ENCODE results near the gene ASPG. TPM values are rescaled to one million over a fixed set of nuclear protein-coding genes. Genes with fewer than 3 reads are reported as not detected.

ASPG gene
- total RNA-seq, 1 experiment from 2014 or later = not detected

DNA sequence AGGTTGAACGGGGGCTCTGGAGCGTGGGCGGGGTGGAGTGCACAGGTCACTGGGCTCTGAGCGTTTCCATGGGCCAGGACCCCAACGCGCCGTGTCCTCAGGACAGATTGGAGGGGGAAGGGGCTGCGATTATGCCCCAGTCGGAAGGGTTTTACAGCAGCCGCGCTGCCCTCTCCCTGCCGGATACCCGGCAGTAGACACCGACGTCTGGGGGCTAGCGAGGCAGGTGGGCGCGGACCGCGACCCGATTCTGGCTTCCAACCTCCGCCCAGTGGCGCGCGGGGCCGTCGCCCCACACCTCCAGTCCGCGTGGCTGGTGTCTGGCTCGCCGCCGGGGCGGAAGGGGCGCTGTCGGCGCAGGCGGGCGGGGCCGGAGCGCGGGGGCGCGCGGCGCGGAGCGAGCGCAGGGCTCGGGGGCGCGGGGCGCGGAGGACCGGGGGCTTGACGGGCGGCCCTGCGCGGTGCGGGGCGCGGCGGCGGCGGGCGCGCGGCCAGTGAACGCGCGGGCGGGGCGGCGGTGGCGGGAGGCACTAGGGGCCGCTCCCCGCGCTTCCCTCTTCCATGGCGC, 50.5 kb downstream of the ASPG start:
- DNase-seq (ENCODE audit: low read depth) = no peak

DNA sequence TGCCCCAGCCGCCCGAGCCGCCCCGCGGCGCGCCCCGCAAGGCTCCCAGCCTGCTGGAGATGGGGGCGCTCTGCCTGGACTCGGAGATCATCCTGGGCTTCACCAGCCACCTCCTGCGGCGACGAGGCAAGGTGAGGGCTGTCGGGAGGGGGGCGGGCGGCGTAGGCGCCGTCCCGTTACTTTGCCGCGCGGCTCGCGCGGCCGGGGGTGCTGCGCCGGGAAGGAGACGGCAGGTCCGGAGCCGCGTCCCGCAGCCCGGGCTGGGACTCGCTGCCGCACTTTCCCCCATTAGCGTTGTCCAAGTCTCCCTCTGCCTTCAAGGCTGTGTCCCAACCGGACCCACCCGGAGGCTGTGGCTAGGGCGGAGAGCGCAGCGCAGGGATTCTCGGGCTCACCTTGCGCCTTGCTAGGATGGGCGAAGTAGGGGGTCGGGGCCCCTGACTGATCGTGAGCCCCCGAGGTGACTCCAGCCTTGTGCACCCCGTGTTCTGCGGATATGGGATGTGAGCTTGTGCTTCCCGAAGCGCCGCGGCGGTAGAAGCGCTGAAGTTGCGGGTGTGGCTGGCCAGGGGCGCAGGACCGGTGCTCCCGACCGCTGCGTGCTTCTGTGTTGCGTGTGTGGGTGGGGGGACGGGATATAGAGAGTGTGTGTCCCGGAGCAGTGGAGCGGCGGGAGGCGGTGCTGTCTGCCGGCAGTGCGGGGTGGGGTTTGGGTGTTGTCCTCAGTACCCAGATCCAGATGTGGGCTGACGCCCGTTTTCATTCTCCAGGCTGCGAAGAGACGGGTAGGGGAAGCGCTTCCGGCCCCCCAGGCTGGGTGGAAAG, 51.2 kb downstream of the ASPG start:
- no peak for DNase-seq (ENCODE audit: low read depth)

DNA sequence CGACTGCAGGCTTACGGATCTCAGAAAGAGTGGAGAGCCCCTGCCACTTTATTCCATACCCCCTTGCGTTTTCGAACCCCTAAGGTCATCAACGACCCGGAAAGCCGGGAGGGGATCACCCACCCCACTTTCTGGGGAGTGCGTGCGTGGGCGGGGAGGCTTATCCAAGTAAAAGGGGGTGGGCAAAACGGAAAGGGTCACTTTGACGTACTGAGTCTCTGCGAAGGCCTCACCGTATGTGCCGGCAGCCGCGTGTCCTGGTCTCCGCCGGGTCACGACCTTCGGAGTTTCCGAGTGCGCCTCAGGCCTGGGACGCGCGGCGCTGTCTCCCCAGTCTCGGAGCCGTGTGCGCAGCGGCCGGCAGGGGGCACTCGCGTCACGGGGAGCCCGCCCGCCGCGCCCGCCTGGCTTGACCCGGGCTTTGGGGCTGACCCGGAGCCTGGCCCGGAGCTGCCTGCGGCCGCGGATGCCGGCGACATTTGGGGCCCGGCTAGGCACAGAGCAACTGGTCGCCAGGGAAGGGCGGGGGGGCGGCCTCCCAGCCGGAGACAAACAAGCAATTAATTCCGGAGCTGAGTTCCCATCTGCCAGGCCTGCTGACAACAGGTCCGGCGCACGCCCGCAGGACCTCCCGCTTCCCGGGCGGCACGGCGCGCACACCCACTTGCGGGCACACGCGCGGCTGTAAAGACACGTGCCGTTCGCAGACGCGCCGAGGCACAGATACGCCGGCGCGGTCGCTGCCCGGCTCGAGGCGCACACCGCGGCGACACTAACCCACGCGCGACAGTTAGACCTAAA, 52.0 kb downstream of the ASPG start:
- no peak for DNase-seq (ENCODE audit: low read depth)

DNA sequence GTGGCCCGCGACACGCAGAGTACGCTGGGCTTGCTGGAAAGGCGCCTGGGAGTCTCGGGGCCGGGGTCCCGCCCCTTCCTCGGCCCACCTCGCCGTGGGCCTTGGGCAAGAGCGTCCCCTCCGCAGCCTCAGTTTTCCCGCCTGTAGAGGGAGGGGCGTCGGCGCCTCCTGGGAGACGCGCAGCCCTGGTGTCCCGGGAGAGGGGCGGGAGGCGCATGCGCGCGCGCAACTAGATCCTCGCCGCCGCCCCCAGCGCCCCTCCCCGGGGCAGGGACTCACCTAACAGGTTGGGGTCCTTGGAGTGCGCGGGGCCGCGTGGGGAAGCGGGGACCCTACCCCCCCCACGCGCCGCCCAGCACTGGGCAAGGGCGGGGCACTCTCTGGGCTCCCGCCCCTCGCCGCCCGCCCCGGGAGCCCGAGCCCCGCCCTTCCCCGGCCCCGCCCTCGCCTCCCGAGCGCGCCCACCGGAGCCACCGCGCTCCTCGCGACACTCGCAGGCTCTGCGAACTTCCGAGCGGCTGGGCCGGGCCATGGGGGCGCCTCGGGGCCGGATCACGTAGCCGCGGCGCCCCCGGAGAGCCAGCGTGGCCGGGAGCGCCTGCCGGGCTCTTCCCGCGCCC, 52.7 kb downstream of the ASPG start, which contains the start of gene KIF26A:
TSS of gene KIF26A (plus strand) at position 490 of the 620 bp plus-strand sequence. CDS start 136 bp downstream, outside the sequence.
- no peak for DNase-seq (ENCODE audit: low read depth)

DNA sequence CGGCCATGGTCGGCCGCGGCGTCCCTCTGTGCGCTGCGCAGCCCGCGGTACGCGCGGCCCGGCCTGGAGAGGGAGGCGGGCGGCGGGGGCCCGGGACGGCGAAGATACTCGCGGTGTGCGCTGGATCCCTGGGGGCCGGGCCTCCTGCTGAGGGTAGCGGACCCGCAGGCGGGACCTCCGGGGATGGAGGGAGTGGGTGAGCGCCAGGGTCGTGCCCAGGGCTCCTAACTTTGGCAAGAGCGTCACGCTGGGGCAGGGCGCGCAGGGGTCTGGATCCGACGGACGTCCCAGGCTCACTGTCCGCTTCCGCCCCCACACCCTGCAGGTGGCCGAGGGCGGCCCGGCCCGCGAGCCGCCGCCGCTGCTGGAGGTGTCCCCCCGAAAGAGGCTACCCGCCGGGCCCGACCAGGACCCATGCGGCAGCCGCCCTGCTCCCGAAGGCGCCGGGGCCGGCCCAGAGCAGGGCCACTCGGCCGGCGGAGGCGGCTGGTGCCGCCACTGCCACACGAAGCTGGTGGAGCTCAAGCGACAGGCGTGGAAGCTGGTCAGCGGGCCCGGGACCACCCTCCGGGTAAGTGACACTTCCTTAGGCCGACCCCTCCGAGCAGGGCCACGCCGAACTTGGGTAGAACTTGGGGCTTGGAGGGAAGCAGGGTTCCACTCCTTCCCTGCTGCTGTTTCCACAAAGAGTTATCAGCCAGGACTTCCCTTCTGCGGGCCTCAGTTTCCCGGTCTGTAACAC, 53.4 kb downstream of the ASPG start:
- DNase-seq (ENCODE audit: low read depth) = no peak

DNA sequence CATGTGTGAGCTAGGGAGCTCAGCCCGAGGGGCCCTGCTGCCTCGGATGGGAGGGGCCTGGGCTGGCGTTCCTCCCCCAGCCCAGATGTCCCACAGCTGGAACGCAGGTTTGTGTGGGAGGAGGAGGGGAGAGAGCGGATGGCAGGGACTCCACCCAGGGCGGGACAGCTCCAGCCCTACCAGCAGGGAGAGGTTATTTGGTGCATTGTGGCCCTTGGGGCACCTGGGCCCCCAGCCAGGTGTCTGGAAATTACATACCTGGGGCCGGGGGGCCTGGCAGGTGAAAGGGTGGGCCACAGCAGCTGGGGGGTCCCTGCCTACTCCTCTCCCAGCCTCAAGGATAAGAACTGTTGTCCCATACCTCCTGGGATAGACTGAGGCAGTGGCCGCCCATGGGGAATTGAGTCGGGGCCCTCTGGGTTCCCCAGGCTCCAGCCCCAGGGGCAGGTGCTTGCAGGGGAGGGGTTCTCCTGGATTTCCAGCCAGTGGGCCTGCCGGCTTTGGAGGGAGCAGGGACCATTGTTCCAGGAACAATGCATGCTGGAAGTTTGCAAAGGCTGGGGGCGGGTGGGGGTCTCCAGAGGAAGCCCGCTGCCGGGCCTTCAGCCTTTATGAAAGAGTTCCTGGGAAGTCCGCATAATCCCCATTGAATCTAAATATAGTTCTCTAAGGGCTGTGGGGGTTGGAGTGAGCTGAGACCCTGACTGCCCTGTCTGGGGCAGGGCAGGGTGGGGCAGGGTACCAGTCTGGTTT, 54.1 kb downstream of the ASPG start:
- DNase-seq (ENCODE audit: low read depth) = no peak

DNA sequence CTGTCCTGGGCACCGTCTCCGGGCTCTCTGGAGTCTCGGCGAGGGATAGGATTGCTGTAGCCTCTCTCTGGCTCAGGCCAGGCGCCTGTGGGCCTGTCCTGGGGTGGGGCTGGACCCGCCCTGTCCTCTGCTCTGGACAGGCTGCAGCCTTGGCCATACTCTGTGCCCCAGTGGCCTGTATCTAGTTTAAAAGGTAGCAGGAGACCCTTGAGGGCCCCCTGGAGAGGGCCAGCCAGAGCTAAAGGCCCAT, 54.6 kb downstream of the ASPG start:
- no peak for DNase-seq (ENCODE audit: low read depth)

DNA sequence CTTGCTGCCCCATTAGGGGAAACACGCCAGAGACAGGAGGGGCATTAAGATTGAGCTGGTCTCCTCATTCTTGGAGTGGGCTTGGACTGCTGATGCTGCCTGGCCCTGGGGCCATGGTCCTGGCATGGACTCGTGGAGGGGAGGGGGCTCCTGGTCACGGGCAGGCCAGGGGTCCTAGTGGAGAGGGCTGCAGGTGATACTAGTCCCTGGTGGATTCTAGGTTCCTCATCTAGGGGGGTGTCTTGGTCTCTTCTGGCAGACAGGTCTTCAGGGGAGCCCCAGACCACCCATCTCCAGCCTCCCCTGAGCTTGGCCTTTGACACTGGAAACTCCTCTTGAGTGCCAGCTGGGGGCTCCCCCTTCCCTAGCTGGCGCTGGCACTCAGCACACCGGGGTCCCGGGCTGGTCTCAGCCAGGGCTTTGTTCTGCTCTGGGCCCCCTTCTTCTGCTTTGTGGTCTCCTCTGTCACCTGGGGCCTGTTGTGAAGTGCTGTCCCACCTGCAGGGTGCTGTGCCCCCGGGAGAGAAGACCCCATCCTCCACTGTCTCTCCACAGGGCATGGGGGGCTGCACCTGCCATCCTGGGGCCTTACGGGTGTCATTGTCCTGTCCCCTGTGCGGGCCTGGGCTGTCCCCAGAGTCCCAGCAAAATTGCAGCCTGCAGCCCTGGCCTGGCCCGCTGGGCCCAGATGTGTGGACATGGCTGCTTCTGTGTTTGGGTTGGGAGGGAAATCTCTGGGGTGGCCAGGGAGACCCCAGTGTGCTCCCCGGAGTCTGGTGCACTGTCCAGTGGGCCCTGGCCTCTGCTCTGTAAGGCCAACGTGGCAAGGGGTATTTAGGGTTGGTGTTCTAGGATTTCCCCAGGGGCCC, 55.2 kb downstream of the ASPG start:
- no peak for DNase-seq (ENCODE audit: low read depth)

DNA sequence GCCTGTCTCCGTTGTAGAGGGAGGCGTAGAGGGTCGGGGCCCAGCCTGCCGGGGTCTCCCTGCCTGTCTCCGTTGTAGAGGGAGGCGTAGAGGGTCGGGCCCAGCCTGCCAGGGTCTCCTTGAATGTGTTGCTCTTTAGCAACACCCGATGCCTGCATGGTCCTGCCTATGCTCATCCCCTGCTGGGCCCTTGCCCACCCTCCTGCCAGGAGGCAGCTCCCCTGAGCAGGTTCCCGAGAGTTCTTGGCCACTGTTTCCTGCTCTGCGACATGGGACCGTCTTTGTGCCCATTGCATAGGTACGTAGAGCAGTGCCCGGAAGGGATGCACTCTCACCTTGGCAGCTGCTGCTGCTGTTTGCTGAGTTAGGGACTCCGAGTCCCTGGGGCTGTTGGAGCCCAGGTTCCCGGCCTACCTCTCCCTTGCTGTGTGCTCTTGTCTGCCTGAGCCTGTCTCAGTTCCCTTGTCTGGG, 56.2 kb downstream of the ASPG start:
- DNase-seq (ENCODE audit: low read depth) = no peak

DNA sequence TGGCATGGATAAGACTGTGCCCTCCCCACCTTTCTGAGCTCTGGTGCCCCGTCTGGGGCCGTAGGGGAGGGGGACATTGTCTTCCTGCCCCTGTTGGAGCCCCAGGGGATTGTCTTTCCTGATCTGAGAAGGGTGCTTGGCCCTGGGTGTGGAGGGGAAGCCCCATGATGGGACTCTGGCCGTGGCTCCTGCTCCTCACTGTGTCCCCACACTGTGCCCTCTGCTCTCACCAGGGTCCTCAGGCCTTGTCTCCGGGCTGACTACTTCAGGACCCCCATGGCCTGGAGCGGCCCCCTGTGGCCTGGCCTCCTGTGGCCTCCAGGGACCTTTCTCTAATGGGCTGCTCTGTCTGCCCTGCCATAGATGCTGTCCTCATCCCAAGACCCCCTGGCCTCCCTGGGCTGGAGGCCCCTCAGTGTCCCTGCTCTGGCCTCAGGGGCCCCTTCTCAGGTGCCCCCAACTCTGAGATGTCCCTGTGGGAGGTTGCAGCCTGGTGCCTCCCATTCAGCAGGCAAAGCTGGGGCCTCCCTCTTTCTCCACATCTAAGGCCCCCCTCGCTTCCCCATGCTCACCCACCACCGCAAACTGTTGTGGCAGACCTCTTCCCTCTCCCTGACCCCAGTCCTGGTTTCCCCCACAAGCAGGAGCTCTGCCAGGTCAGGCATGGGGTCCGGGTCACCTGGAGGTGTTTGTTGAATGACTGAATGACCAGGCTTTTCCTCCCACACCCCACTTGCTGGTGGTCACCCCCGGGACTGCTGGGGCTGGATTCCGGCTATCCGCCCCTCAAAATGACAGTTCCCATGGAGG, 56.8 kb downstream of the ASPG start:
- DNase-seq (ENCODE audit: low read depth) = no peak

DNA sequence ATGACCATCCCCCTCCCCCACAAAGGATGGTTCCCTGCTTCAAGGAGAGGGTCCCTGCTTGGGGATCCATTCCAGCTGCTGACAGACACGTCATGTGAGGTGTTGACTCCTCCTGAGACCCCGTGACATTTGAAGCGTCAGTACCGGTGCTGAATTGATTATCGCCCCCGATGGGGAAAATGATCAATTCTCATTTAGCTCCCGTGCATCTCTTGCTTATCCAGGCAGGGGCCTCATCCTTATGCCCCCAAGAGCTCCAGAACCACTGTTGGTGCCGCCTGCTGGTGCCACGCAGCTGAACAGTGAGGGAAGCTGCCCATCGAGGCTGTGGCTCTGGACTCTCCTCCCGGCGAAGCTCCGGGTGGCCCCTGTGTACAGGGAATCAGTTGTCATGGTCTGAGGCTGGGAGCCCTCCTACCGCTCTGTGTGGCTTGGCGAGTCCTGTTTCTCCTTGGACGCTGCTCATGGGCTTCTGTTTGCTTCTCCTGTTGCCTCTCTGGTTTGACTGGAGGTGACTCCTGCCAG, 57.5 kb downstream of the ASPG start:
- no peak for DNase-seq (ENCODE audit: low read depth)

DNA sequence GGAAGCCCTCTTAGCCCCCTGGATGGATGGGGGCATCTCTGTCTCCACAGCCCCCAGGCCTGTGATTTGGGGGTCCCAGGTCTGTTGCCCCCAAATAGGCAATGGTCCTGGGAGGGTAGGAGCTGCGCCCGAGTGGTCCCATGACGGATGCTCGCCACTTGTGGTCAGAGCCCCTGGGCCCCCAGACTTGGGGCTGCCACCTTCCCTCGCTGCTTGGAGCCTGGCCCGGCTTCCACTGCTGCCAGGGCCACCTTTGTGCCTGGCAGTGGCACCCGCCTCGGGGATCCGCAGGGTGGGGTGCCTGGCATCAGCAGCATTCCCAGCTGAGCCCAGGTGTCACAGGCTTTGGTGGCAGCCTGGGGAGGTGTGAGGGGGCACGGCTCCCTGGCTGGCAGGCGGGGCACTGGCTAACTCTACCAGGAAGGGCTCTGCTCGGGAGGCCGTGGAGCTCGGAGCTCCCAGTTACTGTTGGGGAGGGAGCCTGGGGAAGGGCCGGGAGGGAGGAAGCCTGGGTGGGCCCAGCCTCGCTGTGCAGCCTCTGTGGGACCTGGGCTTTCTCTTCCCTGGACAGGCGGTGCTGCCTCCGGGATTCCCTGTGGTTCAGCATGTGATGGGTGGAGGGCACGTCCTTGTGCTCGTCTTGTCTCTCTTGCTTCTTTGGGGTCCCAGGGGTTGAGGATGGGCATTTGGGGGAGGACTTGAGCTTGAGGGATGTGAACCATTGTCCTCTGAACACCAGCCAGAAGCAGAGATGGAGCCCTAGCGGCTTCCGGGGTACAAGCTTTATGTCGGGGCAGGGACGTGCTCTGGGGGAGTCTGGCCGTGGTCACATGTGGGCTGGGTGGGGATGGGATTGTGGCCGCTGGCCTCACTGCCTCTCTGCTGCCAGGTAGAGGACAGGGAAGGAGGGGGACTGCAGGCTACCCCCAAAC, 58.3 kb downstream of the ASPG start:
- DNase-seq (ENCODE audit: low read depth) = no peak

DNA sequence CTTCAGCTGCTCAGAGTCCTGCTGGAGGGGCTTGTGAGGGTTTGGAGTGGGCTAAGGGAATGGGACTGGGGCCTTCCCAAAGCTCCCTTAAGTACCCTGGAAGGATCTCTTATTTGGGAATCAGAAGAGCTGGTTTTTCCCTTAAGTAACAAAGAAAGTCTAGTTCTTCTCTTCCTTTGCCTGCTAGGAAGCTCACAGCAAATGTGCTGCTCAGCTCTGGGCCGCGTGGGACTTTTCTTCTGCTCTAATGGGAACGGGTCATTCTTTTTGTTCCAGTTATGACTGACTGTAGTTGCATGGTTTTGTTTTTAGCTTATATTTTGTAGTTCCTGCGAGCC, 58.9 kb downstream of the ASPG start:
- DNase-seq (ENCODE audit: low read depth) = no peak

DNA sequence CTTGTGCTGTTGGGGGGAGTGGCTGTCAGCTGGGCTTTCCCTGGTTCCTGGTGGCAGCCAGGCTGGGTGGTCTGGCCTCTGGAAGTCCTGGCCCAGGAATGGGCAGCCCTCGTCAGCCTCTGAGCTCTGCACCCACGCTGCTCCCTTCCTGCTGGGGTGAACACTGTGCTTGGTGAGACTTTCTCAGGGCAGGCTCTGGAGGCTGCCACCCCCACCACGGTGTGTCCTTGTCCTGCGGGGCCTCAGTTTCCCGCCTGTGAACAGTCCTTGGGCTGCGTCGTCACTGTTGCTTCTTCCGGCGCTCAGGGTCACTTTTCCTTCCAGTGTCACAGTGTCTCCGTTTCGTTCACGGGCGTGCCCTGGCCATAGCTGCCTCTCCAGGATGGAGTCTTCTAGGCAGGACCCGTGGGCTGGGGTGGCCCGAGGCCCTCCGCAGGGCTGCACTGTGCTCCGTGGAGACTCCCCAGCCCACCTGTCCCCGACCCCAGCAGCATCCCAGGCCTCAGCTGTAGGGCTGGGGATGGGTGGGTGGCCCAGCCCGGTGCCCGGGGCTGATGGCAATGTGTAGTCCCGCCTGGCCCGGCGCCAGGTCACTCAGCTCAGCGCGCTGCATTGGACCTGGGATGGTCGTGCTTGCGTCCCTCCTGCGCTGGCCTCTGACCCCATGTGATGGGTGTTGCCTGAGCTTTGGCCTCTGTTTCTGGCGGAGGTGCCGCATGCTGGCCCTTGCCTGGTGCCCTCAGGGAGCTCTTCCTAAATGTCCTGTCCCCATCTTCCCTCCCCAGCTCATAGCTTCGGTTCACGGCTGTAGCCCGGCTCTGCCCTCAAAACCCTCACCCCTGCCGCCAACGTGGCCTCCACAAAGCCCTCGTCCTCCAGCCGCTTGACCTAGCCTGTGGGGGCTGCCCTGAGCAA, 59.7 kb downstream of the ASPG start:
- DNase-seq (ENCODE audit: low read depth) = no peak

DNA sequence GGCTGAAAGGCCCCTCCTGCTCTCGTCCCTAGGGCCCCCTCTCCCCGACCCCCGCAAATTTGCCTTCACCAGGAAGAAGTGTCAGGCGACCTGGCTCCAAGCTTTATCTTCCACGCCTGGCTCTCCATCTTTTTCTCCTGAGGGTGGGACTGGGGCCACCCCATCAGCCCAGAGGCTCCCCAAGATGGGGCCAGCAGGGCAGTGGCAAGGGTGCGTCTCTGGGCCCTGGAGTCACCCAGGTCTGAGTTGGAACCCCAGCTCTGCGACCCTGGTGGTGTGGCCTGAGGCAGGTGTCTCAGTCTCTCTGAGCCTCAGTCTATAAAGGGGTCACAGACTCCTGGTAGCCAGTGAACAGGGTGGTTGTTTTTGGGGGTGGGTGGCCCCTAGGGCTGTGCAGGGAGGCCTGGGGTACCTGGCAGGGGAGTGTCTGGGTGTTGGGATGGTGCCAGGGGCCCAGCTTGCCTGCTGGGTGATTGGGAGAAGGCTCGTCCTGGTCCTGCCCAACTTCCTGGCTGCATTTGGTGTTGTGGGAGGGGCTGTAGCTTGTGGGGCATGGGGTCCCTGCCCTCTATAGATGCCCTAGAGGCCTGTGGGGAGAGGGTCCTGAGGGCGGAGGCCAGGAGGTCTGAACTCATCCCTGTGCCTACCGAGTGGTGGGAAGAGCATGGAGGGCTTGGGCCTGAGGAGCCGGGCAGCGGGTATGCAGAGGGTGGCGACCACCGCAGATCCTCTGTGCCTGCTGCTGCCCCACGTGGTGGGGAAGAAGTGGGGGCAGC, 60.5 kb downstream of the ASPG start:
- DNase-seq (ENCODE audit: low read depth) = no peak
